K562 (cell line): ENCODE measurements around the gene RBM20. TPM values are rescaled to one million over a fixed set of nuclear protein-coding genes. Genes with fewer than 3 reads are reported as not detected.

Experiments
- CBFA2T2 ChIP-seq: fragments of 450-650 bp; conservative IDR thresholded peaks from 2 replicates; pipeline ENCODE4 v1.6.1; 2017; ENCODE audit warnings: mild to moderate bottlenecking
- CREB1 ChIP-seq, 2 experiments: sonication (generic) in 1 of 2; formaldehyde crosslinking in 1 of 2; IDR thresholded peaks; 2 replicates each; pipeline versions ENCODE4 v1.6.1 to v1.8.0; 2012 to 2022; ENCODE audit warnings: inconsistent platforms in 1 of 2, mild to moderate bottlenecking in 1 of 2, missing genetic modification reagents in 1 of 2, moderate library complexity in 1 of 2
- GATA2 ChIP-seq: sonication (generic); formaldehyde crosslinking; IDR thresholded peaks from 2 replicates; pipeline ENCODE4 v1.4.0; 2020; ENCODE audit warnings: mild to moderate bottlenecking, missing genetic modification reagents
- HES1 ChIP-seq: fragments of 450-650 bp; IDR thresholded peaks from 2 replicates; pipeline ENCODE4 v1.6.1; 2016; ENCODE audit warnings: low read depth, mild to moderate bottlenecking, moderate library complexity
- KLF1 ChIP-seq: fragments of 450-650 bp; IDR thresholded peaks from 2 replicates; pipeline ENCODE4 v1.6.1; 2016; ENCODE audit warnings: missing genetic modification characterization, missing compliant biosample characterization
- LCOR ChIP-seq: sonication (generic); formaldehyde crosslinking; IDR thresholded peaks from 2 replicates; pipeline ENCODE4 v1.8.0; 2022; ENCODE audit warnings: mild to moderate bottlenecking, missing genetic modification reagents
- PHB2 ChIP-seq: fragments of 450-650 bp; IDR thresholded peaks from 2 replicates; pipeline ENCODE4 v1.6.1; 2017; ENCODE audit warnings: low read depth
- RBM15 ChIP-seq: fragments of 200-400 bp; formaldehyde crosslinking; IDR thresholded peaks from 2 replicates; pipeline ENCODE4 v1.6.1; 2018; ENCODE audit warnings: mild to moderate bottlenecking, low read length, moderate library complexity; ENCODE audit not compliant: insufficient read depth
- RCOR1 ChIP-seq, 2 experiments: IDR thresholded peaks; 2 replicates each; pipeline ENCODE4 v1.6.1; 2012; ENCODE audit warnings: low read depth in 2 of 2, low read length in 2 of 2, borderline replicate concordance in 1 of 2, improper control_type of control experiment in 1 of 2
- SLC30A9 ChIP-seq: fragments of 250-450 bp; sonication (Bioruptor Pico); IDR thresholded peaks from 2 replicates; pipeline ENCODE4 v1.8.0; 2022; ENCODE audit warnings: mild to moderate bottlenecking, moderate library complexity
- SOX6 ChIP-seq: fragments of 450-650 bp; IDR thresholded peaks from 2 replicates; pipeline ENCODE4 v1.6.1; 2014; ENCODE audit warnings: mild to moderate bottlenecking
- ZNF124 ChIP-seq: sonication (generic); formaldehyde crosslinking; IDR thresholded peaks from 2 replicates; pipeline ENCODE4 v1.8.1; 2022; ENCODE audit warnings: missing genetic modification reagents
- ZNF134 ChIP-seq: fragments of 250-450 bp; sonication (Bioruptor Pico); conservative IDR thresholded peaks from 2 replicates; pipeline ENCODE4 v1.4.0; 2020
- ZNF354B ChIP-seq: fragments of 250-450 bp; sonication (Bioruptor Pico); IDR thresholded peaks from 2 replicates; pipeline ENCODE4 v1.4.0; 2020
- ZSCAN29 ChIP-seq: fragments of 450-650 bp; IDR thresholded peaks from 2 replicates; pipeline ENCODE4 v1.6.1; 2017
- polyA plus RNA-seq, 8 experiments: library from polyadenylated mRNA; depleted of rRNA in 4 of 8; stranded (reverse) in 5 of 8; unstranded in 3 of 8; fragments of >200 nt; fragmentation: Nextera tagmentation in 2 of 8; fragmentation: Illumina TruSeq in 1 of 8; extraction: Ambion mirVana in 2 of 8; extraction: Trizol in 1 of 8; gene quantifications; 2 replicates each; pipeline versions ENCODE4 v1.2.1 to v1.2.3, GENCODE V29; 2011 to 2014; ENCODE audit warnings: inconsistent platforms in 1 of 8, missing spikeins in 1 of 8
- total RNA-seq, 7 experiments: library from RNA; depleted of rRNA in 6 of 7; stranded (reverse); fragments of >200 nt in 6 of 7; fragmentation: Illumina TruSeq in 2 of 7; extraction: Trizol in 2 of 7; gene quantifications; 2 replicates each; pipeline versions ENCODE4 v1.2.1 to v1.2.3, GENCODE V29; 2011 to 2021; ENCODE audit warnings: low replicate concordance in 1 of 7
- TF ChIP-seq, protein P1 (sequence below): fragments of 450-650 bp; formaldehyde crosslinking; conservative IDR thresholded peaks from 2 replicates; pipeline ENCODE4 v1.4.0; 2022; ENCODE audit warnings: mild to moderate bottlenecking, missing genetic modification characterization
- TF ChIP-seq, protein P2 (sequence below), 2 experiments: fragments of 450-650 bp in 1 of 2; sonication (generic) in 1 of 2; formaldehyde crosslinking in 1 of 2; IDR thresholded peaks in 1 of 2; conservative IDR thresholded peaks in 1 of 2; 2 replicates each; pipeline versions ENCODE4 v1.6.1 to v1.8.1; 2016 to 2023; ENCODE audit warnings: mild to moderate bottlenecking in 2 of 2, moderate library complexity in 2 of 2, inconsistent platforms in 1 of 2, missing genetic modification reagents in 1 of 2
- TF ChIP-seq, protein P3 (sequence below), 2 experiments: fragments of 450-650 bp; IDR thresholded peaks; 2 replicates each; pipeline ENCODE4 v1.6.1; 2016
- TF ChIP-seq, protein P4 (sequence below): fragments of 250-450 bp; sonication (Bioruptor Pico); IDR thresholded peaks from 2 replicates; pipeline ENCODE4 v1.4.0; 2020; ENCODE audit warnings: mild to moderate bottlenecking, moderate library complexity

RBM20 gene
- total and polyA plus RNA-seq, 9 of the 15 experiments (the other 6 are each of a cell fraction or from before 2014, with no cell fraction given) = 0.63 to 5.7 (median 3.2) TPM

- TF ChIP-seq, protein P1, sequence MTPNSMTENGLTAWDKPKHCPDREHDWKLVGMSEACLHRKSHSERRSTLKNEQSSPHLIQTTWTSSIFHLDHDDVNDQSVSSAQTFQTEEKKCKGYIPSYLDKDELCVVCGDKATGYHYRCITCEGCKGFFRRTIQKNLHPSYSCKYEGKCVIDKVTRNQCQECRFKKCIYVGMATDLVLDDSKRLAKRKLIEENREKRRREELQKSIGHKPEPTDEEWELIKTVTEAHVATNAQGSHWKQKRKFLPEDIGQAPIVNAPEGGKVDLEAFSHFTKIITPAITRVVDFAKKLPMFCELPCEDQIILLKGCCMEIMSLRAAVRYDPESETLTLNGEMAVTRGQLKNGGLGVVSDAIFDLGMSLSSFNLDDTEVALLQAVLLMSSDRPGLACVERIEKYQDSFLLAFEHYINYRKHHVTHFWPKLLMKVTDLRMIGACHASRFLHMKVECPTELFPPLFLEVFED (CRISPR knock-in tag) = no peak
- no peak for TF ChIP-seq ZNF124 (CRISPR knock-in tag)
- peak; percentile 61; the same call in 1 of the 2 replicates for TF ChIP-seq LCOR
- TF ChIP-seq, protein P2, sequence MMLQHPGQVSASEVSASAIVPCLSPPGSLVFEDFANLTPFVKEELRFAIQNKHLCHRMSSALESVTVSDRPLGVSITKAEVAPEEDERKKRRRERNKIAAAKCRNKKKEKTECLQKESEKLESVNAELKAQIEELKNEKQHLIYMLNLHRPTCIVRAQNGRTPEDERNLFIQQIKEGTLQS (IDR thresholded peaks at IDR 0.05) = peak; percentile 94
- TF ChIP-seq, protein P2 (CRISPR knock-in tag; conservative IDR thresholded peaks at IDR 0.05) = 0 out of 2 replicates have a peak, but pooled peaks have one; percentile 36
- TF ChIP-seq ZNF354B (CRISPR knock-in tag) = no peak
- no peak for TF ChIP-seq RBM15
- TF ChIP-seq CBFA2T2 = peak; percentile 90
- TF ChIP-seq, protein P3, sequence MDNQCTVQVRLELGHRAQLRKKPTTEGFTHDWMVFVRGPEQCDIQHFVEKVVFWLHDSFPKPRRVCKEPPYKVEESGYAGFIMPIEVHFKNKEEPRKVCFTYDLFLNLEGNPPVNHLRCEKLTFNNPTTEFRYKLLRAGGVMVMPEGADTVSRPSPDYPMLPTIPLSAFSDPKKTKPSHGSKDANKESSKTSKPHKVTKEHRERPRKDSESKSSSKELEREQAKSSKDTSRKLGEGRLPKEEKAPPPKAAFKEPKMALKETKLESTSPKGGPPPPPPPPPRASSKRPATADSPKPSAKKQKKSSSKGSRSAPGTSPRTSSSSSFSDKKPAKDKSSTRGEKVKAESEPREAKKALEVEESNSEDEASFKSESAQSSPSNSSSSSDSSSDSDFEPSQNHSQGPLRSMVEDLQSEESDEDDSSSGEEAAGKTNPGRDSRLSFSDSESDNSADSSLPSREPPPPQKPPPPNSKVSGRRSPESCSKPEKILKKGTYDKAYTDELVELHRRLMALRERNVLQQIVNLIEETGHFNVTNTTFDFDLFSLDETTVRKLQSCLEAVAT (IDR thresholded peaks at IDR 0.05) = peak in 1 of 2 experiments; percentile 91; a peak in 2 of 4 replicates
- TF ChIP-seq, protein P4, sequence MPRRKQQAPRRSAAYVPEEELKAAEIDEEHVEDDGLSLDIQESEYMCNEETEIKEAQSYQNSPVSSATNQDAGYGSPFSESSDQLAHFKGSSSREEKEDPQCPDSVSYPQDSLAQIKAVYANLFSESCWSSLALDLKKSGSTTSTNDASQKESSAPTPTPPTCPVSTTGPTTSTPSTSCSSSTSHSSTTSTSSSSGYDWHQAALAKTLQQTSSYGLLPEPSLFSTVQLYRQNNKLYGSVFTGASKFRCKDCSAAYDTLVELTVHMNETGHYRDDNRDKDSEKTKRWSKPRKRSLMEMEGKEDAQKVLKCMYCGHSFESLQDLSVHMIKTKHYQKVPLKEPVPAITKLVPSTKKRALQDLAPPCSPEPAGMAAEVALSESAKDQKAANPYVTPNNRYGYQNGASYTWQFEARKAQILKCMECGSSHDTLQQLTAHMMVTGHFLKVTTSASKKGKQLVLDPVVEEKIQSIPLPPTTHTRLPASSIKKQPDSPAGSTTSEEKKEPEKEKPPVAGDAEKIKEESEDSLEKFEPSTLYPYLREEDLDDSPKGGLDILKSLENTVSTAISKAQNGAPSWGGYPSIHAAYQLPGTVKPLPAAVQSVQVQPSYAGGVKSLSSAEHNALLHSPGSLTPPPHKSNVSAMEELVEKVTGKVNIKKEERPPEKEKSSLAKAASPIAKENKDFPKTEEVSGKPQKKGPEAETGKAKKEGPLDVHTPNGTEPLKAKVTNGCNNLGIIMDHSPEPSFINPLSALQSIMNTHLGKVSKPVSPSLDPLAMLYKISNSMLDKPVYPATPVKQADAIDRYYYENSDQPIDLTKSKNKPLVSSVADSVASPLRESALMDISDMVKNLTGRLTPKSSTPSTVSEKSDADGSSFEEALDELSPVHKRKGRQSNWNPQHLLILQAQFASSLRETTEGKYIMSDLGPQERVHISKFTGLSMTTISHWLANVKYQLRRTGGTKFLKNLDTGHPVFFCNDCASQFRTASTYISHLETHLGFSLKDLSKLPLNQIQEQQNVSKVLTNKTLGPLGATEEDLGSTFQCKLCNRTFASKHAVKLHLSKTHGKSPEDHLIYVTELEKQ = no peak
- no peak for TF ChIP-seq ZSCAN29
- TF ChIP-seq SOX6 = peak; percentile 97
- no peak for TF ChIP-seq KLF1 (tag)
- TF ChIP-seq PHB2 = peak; percentile 47; the same call in 1 of the 2 replicates
- no peak for TF ChIP-seq SLC30A9 (CRISPR knock-in tag)
- peak; percentile 64; the same call in 1 of the 2 replicates for TF ChIP-seq GATA2
- TF ChIP-seq HES1 = no peak
- peak in 1 of 2 experiments; percentile 53; a peak in 1 of 4 replicates for TF ChIP-seq RCOR1 (IDR thresholded peaks at IDR 0.05; ENCODE audit: borderline replicate concordance in 1 of 2, low read depth in 2 of 2, low read length in 2 of 2)
- TF ChIP-seq ZNF134 (CRISPR knock-in tag) = no peak
- peak; percentile 40; the same call in 1 of the 2 replicates for TF ChIP-seq CREB1 (IDR thresholded peaks at IDR 0.05)
- no peak for TF ChIP-seq CREB1 (CRISPR knock-in tag; IDR thresholded peaks at IDR 0.05)
Observed at GRCh38 chr10:110774069-110775019, 130.2 kb downstream of the RBM20 start (continued).
